ENCODE data around the gene ARHGAP20. TPM values are rescaled to one million over a fixed set of nuclear protein-coding genes. Genes with fewer than 3 reads are reported as not detected.

Gene ARHGAP20
- total RNA-seq, 1 donor, result 2.2 TPM

DNA sequence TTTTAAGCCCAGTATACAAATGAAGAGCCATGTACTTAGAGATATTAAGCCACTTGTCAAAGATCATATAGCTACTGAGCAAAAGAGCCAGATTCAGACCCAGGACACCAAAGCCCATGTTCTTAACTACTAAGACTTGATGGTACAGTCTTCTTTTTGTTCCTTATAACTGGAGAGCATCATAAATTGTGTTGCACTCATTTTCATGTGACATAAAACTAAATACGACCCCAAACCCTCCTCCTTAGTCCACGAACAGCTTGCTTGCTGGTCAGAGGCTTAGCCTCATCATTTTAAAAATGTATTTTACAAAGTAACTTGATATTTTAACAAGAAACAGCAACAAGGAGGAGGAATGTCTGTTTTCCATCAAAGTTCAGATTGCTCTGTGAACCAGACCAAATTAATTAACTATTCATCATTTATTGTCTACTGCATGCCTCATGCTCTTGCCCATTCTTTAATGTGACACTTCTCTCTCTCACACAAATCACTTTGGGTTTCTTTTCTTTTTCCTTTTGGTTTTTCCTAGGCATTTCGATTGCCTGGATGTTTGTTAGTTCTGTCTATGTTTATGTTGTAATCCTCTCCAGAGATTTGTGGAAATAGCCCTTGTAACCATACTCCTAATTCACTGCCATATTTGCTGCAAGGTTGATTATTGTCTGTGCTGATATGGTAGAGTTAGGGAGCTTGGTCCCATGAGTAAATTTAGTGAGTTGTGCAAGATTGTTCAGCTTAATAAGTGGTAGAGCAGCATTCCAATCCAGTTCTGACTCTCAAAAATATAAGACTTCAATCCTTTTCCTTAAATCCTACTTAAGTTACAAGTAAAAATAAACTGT lies 8.4 kb upstream of the ARHGAP20 start:
- H3K9me3 ChIP-seq (ENCODE audit: low read depth, low read length), result no peaks in the 10 kb centered on the region
- no peak for DNase-seq (ENCODE audit: insufficient read length, low spot score, missing footprints)
- no peaks in the 10 kb centered on the region for H4K20me1 ChIP-seq (ENCODE audit: insufficient read depth, low read length)
- H2AFZ ChIP-seq (ENCODE audit: low read length), result no peak overlapping the region
- no peaks in the 10 kb centered on the region for H3K79me2 ChIP-seq (ENCODE audit: insufficient read depth, low read length)
- H3K27ac ChIP-seq (ENCODE audit: low read depth, low read length), result no peak overlapping the region
- no peak overlapping the region for H3K4me2 ChIP-seq (ENCODE audit: insufficient read depth, low read length)
- H3K27me3 ChIP-seq (ENCODE audit: insufficient read depth, low read length), result no peaks in the 10 kb centered on the region
- no peak for TF ChIP-seq CTCF (IDR thresholded peaks at IDR 0.05; ENCODE audit: extremely low read depth, low read depth, low read length)
- no peak overlapping the region for H3K4me3 ChIP-seq (ENCODE audit: insufficient read depth, low read length)
- H3K36me3 ChIP-seq (ENCODE audit: insufficient read depth, low read length), result no peaks in the 10 kb centered on the region
- no peaks in the 10 kb centered on the region for H3K4me1 ChIP-seq (ENCODE audit: insufficient read depth, low read length)

DNA sequence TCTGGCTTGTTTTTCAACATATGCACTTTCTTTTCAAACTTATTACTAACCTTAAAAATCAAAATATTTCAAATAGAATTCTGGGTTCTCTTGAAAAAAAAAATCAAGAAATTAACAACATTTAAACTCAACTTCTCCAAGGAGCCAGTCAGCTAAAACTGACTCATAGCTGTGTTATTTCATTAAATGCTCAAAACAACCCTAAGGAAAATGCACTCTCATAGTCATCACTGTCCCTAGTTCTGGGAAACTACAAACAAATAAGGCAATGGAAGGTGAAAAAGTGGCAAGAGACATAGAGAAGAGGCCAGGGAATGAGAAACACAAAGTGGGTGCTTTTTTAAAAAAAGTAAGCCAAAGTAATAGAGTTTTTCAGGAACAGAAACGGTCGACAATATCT lies 4.1 kb upstream of the ARHGAP20 start:
- Histone ChIP-seq H3K4me1 (ENCODE audit: insufficient read depth, low read length) (no peaks in the 10 kb centered on the region), H2AFZ (ENCODE audit: low read length) (no peak overlapping the region), H3K36me3 (ENCODE audit: insufficient read depth, low read length) (no peaks in the 10 kb centered on the region), H3K27me3 (ENCODE audit: insufficient read depth, low read length) (peaks cover 30% of the 10 kb centered on the region), H3K4me3 (ENCODE audit: insufficient read depth, low read length) (no peak overlapping the region), H3K9me3 (ENCODE audit: low read depth, low read length) (no peaks in the 10 kb centered on the region), H3K79me2 (ENCODE audit: insufficient read depth, low read length) (no peaks in the 10 kb centered on the region), H3K27ac (ENCODE audit: low read depth, low read length) (no peak overlapping the region), H4K20me1 (ENCODE audit: insufficient read depth, low read length) (no peaks in the 10 kb centered on the region), H3K4me2 (ENCODE audit: insufficient read depth, low read length) (no peak overlapping the region)
- TF ChIP-seq CTCF (IDR thresholded peaks at IDR 0.05; ENCODE audit: extremely low read depth, low read depth, low read length), result no peak
- peak; percentile 56 for DNase-seq (ENCODE audit: insufficient read length, low spot score, missing footprints)

- no peak overlapping the region for H3K4me2 ChIP-seq (ENCODE audit: insufficient read depth, low read length)
- no peak overlapping the region for H3K4me3 ChIP-seq (ENCODE audit: insufficient read depth, low read length)
- no peaks in the 10 kb centered on the region for H3K36me3 ChIP-seq (ENCODE audit: insufficient read depth, low read length)
- no peak for TF ChIP-seq CTCF (IDR thresholded peaks at IDR 0.05; ENCODE audit: extremely low read depth, low read depth, low read length)
- no peak overlapping the region for H2AFZ ChIP-seq (ENCODE audit: low read length)
- peaks cover under 1% of the 10 kb centered on the region for H4K20me1 ChIP-seq (ENCODE audit: insufficient read depth, low read length)
- H3K27me3 ChIP-seq (ENCODE audit: insufficient read depth, low read length), result peaks cover 37% of the 10 kb centered on the region
- no peaks in the 10 kb centered on the region for H3K9me3 ChIP-seq (ENCODE audit: low read depth, low read length)
- peak; percentile 87 for DNase-seq (ENCODE audit: insufficient read length, low spot score, missing footprints)
- H3K27ac ChIP-seq (ENCODE audit: low read depth, low read length), result no peak overlapping the region
- H3K79me2 ChIP-seq (ENCODE audit: insufficient read depth, low read length), result no peaks in the 10 kb centered on the region
- H3K4me1 ChIP-seq (ENCODE audit: insufficient read depth, low read length), result no peaks in the 10 kb centered on the region
Measured at GRCh38 chr11:110715541-110715940, 3.3 kb upstream of the ARHGAP20 start.

GRCh38 chr11:110713449-110713776 lies 1.2 kb upstream of the ARHGAP20 start:
- Histone ChIP-seq H3K36me3 (ENCODE audit: insufficient read depth, low read length) (no peaks in the 10 kb centered on the region), H3K27ac (ENCODE audit: low read depth, low read length) (no peak overlapping the region), H2AFZ (ENCODE audit: low read length) (no peak overlapping the region), H3K4me3 (ENCODE audit: insufficient read depth, low read length) (no peak overlapping the region), H3K4me1 (ENCODE audit: insufficient read depth, low read length) (no peaks in the 10 kb centered on the region), H3K9me3 (ENCODE audit: low read depth, low read length) (no peaks in the 10 kb centered on the region), H3K79me2 (ENCODE audit: insufficient read depth, low read length) (no peaks in the 10 kb centered on the region), H4K20me1 (ENCODE audit: insufficient read depth, low read length) (peaks cover 2% of the 10 kb centered on the region), H3K4me2 (ENCODE audit: insufficient read depth, low read length) (peak overlapping the region; percentile 64), H3K27me3 (ENCODE audit: insufficient read depth, low read length) (peaks cover 48% of the 10 kb centered on the region)
- DNase-seq (ENCODE audit: insufficient read length, low spot score, missing footprints), result no peak
- TF ChIP-seq CTCF (IDR thresholded peaks at IDR 0.05; ENCODE audit: extremely low read depth, low read depth, low read length), result no peak

All from osteoblast (primary cell).